NOMO-1 treated with dmso at 0.1 percent for 144 hours (cell line): ENCODE measurements around the gene GBF1.
"Not testable (repeated sequence)": the region's sequence is repeated elsewhere in the genome, so short reads cannot be mapped to it uniquely, and the experiment has no call there.

Experiments used
- DNase-seq: peaks from one replicate; lab custom pipeline; 2025; ENCODE audit not compliant: unreplicated experiment; lab: John Stamatoyannopoulos, UW

GBF1 gene

DNA sequence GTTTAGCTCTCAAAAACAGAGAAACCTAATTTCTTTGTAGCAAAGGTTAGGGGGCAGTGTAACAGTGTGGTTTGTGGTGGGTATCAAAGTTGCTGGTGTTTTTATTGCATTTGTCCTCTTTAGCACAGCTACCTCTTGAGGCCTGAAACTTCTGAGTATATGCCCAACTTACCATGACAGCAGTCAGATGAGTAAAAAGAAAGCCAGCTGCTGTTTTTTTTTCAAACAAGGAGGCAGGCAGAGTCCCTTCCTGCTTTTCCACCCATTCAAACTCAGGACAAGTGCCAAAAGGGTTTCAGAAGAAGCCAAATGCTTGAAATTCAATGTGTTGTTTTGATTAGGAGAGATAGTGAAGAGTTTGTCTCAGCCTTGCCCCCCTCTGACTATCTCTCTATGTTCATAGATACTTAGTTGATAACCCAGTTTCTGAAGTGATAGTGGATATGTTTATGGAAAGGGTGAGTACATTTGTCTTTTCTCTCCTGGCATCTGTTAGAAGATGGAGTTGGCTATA lies 23.1 kb downstream of the GBF1 start:
- no peak for DNase-seq

DNA sequence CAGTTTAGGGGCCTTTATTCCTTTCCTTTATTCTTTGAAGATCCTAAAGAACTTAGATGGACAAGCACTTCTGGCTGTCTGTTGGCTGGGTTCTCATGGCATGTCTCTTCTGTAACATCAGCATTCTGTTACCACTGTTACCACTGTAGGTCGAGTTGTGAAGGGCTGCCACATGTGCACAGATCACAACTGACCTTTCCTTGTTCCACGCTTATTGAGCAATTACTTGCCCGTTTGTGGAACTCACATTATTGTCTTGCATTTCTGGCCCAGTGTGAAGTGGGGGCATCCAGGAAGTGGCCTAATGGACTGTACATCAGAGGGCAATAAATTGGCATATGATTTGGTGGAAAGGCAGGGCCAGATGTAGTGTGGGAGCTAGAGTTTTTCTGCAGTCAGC lies 23.7 kb downstream of the GBF1 start:
- no peak for DNase-seq

DNA sequence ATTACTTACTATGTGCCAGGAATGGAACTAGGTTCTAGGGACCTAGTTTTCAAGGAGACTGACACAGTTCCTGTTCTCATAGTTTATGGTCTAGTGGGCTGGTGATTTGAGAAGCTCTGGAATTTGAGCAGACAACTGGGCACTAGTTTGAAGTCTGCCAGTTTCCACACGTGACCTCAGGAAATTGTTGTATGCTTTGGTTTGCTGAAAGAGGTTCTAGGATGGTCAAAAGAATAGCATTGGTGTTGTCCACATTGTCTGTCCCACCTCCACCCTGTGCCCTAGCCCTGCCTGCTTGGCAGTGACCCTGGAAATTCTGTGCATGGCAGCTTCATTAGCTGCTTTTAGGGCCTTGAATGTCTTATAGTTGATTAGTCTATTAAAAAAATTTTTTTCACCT lies 28.7 kb downstream of the GBF1 start:
- DNase-seq = no peak

DNA sequence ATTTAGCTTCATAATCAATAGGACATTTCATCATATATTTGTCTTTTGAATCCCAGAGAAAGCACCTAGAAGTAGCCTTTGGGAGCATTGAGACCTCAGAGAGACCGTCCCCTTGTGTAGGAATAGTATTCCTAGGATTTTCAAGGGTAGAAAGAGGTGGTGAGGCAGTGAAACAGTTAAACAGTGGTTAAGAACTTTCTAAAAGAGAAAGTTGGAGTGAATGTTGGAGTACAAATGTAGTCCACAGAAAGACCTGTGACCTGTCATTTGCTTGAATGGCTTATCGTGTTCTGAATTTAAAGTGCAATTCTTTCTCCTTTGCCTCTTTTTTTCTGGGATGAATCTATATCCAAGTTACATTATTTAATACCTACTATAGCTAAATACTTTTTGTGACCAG lies 30.0 kb downstream of the GBF1 start:
- DNase-seq = no peak

DNA sequence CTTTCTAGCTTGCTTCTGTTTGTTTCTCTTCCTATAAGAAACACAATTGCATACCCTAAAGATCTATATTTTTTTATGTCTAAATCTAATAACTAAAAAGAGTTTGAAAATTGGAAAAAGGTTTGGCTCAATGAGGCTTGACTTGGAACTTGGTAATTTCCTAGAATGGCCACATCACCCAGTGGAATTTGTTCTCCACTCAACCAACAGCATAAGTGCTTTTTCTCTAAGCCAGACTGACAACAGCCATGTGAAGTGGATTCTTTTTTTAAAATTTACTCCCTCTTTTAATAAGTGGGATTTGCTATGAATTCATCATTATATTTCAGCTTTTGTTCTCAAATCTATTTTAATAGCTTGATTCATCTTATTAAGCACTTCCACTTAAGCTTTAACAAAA lies 33.8 kb downstream of the GBF1 start:
- DNase-seq = no peak

DNA sequence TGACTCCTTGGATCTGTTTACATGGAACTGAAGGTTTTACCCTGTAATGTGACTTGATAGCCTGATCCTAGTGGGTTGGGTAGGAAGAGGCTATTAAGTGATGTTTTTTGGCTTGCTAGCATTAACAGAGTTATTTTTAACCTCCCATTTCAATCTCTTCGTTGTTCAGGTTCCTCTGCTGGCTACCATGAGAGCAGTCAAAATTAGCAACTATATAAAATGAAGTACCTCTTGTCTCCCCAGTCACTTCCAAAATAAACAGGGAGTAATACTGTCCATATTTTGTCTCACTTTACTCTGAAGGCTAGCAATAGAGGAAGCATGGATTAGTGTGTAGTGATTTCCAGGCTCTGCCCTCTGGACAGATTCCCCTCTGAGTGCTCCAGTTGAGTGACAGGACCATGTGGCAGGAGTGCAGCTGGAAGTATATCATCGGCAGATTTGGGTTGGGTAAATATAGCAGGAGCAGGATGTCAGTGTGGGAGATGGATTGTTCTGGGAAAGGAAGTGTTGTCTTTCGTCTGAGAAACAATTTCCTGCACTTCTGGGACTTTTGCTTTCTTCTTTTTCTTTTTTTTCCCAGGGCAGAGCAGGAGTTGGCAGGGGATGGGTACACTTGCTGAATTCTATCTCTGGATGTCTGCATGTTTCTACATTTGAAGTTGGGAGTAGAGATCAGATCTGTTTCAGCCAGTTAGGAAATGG lies 35.2 kb downstream of the GBF1 start:
- DNase-seq = no peak

DNA sequence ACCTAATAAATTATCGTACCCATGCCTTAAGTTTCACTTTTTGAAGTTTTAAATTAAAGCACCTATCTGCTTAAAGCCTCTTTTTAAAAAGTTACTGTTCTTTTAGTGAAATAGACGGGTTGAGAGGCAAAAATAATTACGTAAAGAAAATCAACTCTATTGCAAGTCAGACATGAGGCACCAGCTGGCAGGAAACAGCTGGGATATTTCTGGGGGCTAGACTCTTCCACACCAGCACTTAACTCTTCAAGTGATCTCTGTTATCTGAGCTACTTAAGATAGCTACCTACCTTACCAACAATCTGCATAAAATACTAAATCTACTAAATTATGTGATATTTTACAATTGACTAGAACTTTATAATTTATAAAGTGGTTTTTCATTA lies 35.8 kb downstream of the GBF1 start:
- DNase-seq = no peak

DNA sequence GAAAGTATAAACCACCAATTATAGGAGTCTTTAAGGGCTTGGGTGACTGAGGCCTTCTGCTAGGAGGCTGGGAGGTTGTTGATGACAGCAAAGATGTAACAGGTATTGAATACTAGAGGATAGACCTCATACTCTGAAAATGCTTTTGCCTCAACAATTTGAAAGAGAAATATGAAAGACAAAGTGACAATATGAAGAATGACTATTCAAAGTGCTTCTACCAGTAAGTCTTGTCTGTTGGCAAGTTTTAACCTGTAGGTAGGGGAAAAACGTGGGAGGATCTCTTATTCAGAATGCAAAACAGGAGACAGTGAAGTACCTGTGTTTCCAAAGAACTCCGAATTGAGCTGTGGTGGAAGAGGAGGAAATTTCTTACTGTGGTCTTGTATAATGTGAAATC lies 38.2 kb downstream of the GBF1 start:
- DNase-seq = no peak

DNA sequence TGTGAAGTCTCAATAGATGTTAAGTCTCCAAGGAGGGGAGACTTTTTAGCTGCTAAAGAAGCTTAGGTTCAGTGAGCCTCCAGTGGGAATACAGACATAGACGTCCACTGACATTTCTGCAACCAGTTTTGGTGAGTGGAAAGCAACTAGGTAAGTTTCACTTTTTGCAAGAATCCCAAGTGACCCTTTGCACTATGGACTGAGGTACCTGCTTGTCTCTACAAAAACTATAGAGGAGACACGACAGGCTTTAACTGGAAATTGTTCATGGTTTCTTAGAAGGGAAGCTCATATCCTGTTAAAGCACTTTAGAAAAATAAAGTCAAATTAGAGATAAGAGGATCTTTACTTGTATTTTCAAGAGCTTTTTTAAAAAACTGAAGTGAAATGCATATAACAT lies 38.6 kb downstream of the GBF1 start:
- no peak for DNase-seq

DNA sequence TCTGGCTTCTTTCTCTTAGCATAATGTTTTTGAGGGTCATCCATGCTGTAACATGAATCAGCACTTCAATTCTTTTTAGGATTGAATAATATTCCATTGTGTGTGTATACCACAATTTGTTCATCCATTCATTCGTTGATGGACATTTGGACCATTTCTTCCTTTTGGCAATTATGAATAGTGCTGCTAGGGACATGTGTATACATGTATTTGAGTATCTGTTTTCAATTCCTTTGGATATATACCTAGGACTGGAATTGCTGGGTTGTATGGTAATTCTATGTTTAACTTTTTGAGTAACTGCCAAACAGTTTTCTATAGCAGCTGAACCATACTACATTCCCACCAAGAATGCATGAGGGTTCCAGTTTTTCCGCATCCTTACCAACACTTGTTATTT lies 39.2 kb downstream of the GBF1 start:
- DNase-seq = no peak

DNA sequence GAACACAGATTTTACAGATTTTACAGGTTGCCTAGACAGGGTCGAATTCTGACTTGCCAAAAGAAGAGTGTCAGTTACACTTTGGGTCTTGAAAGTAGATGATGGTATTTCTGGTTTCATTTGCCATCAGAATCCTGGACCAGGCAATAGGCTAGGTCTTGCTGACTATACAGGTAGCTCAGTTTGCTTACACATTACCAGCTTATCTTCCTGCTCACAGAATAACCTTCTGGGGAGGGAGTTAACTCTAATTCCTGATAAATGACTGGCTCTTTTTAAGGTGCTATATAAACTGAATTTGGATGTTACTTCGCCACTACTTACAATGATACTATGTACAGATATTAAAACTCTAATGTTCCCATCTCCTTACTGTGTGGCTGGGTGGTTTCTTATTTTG lies 39.8 kb downstream of the GBF1 start:
- no peak for DNase-seq

DNA sequence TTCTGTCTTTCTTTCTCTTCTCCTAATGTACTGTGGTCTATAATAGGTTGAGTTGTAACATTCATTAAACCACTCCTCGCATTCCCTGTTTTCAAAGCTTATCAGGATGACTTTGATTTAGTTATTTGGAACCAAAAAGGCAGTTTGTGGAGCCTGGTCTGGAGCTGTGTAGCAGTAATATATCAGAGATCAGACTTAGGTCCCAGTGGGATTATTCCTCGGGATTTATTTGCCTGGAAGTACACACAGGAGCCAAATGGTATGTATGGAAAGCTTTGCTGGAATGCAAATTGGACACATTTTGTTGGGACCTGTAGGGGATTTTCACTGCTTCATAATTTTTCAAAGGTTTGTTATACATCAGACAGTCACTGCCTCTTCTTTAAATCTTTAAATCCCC lies 40.9 kb downstream of the GBF1 start:
- no peak for DNase-seq

DNA sequence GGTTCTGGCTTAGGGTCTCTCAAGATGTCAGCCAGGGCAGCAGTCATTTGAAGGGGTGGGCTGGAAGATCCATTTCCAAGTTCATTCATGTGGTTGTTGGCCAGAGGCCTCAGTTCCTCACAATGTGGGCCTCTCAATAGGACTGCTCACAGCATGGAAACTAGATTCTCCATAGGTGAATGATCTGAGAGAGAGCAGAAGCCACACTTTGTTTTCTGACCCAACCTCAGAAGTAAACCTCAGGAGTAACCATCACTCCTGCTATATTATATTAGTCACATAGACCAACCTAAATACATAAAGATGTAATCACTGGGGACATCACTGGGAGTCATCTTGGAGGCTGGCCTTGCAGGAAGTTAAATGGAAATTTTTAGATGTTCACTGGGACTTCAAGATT lies 42.2 kb downstream of the GBF1 start:
- no peak for DNase-seq

DNA sequence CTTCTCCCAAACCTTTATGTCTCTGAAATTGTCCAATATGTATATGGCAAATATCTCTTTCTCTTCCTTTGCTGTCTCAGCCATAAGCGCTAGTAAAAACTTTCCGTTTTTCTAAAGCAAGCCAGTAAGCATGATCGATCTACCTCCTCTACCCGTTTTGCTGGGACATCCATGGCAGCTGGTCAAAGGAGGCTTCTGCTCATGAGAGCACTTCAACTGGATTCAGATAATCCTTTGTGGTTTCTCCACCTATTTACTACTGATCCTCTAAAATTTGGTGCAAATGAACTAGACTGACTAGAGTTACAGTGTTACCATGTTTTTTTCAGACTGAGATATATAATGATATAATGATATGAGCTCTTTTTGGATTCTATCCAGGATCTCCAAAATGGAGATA lies 42.7 kb downstream of the GBF1 start:
- DNase-seq = no peak

DNA sequence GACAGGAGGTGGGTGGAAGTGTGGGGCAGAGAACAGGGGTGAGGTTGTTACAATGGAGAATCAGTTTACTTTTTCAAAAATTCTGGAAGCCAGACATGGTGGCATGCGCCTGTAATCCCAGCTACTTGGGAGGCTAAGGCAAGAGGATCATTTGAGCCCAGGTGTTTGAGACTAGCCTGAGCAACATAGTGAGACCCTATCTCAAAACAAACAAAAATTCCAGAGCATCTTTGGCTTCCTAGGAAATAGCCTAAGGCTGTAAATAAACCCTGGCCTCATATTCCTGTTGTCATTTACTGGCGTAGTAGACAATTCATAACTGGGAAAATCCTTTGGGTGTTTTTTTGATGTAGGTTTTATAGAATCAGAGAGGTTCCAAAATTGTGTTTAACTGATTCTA lies 44.0 kb downstream of the GBF1 start:
- DNase-seq = no peak

DNA sequence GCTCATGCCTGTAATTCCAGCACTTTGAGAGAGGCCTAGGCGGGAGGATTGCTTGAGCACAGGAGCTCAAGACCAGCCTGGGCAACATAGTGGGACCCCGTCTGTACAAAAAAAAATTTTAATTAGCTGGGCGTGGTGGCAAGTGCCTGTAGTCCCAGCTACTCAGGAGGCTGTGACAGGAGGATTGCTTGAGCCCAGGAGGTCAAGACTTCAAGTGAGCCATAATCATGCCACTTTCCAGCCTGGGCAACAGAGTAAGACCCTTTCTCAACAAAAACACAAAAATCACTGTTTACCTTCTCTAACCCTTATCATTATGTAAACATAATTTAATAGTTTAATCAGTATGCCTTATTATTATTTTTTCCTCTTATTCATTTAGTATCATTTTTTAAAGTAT lies 44.5 kb downstream of the GBF1 start:
- no peak for DNase-seq

DNA sequence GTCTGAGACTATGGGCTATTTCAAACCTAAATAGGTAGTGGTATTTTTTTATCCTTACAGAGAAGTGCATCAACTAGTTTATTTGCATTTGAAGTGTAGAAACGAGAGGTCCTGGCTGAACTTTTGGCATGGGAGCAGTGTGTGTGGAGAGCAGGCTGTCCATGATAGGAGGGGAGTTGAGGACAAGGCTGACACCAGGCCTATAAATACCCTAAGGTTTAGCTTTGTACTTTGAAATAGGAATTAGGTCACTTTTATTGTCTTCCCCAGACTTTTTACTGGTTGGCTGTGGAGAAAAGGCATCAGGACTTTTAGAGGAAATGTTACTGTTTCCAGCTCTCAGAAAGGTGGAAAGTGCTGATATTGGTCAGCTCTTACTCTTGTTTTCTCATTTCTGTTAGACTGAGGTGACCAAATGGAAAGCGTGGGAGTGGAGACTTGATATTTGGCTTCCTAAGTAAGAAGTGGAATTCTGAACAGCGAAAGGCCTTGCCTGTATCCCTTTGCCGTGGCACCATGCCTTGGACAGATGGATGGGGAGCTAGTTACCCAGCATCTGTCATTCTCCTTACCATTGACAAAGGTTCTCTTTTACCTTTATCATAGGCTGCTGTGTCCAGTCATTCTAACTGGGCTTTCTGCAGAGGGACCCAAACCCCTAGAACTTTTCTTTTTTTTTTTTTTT lies 46.0 kb downstream of the GBF1 start:
- DNase-seq = no peak

DNA sequence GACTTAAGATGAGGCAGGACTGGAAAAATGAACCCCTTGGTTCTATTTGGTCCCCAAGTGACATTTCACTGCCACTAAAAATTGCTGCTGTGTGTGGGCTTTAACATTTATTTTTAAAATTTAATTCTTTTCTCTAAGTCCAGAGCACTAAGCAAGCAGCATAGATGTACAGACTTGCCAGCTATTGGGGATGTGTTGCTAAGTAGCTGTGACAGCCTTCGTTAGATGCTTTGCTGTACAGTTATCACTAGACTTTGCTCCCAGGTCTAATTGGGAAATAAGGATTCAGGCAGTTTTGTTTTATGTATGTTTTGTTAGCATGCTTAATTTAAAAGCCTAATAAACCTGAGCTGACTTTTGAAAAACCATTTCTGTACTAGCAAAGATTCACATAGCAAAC lies 51.8 kb downstream of the GBF1 start:
- DNase-seq = no peak

DNA sequence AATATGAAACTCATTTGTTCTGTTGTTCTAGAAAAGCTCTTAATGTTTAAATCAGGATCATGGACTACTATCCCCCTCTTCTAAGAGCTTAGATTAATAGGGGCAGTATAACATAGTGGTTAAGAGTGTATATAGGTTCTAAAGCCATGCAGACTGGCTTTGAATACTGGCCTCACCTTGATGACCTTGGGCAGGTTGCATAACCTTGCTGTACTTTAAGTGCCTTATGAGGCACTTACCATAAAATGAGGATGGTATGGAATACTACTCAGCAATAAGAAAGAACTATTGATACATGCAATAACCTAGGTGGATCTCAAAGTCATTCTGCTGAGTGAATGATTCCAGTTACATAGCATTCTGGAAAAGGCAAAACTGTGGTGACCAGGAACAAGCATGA lies 53.6 kb downstream of the GBF1 start:
- DNase-seq = no peak

DNA sequence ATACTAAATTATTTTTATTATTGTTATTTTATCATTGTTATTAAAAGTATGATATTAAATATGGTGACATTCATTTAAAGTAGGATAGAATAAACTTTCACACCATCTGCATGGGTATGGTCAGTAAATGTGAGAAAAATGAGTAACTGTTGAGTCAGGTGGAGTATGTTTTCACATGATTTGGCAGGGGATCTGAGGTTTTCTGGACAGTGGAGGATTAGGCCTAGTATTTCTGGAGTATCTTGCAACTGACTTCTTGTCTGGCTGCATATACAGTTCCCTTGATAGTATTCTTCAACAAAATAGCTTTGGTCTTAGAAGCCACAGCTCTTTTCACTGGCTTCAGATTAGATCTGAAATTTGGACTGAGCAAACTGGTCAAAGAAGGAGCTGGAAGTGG lies 54.5 kb downstream of the GBF1 start:
- no peak for DNase-seq

DNA sequence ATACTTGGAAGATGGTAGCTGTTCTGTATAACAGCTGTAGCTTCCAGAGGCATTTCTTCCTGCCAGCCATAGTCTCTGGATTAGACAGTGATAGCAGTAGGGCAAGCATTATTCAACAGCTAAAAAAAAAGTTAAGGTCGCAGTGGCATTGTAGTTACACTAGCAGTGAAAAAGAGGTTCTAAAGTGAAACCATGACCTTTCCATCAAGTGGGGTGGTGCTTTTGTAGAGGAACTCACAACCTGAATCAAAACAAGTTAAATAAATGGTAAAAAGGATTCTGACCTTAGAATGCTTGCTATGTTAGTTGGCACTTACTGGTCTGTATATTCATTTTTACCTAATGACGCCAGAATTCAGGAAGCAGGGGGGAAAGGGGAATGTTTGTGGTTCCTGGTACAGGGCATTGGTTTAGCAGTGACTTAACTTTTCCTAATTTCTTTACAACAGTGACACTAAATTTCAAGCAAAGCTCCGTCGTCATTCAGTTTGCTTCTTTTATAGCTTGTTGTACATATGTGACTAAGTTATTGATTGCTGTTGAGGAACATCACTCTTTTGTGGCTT lies 55.0 kb downstream of the GBF1 start:
- DNase-seq = no peak

DNA sequence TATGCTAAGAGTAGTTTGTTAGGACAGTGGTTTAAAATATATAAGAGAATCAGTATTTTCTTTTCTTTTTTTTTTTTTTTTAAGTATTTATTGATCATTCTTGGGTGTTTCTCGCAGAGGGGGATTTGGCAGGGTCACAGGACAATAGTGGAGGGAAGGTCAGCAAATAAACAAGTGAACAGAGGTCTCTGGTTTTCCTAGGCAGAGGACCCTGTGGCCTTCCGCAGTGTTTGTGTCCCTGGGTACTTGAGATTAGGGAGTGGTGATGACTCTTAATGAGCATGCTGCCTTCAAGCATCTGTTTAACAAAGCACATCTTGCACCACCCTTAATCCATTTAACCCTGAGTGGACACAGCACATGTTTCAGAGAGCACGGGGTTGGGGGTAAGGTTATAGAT lies 55.6 kb downstream of the GBF1 start:
- DNase-seq = not testable (repeated sequence)

DNA sequence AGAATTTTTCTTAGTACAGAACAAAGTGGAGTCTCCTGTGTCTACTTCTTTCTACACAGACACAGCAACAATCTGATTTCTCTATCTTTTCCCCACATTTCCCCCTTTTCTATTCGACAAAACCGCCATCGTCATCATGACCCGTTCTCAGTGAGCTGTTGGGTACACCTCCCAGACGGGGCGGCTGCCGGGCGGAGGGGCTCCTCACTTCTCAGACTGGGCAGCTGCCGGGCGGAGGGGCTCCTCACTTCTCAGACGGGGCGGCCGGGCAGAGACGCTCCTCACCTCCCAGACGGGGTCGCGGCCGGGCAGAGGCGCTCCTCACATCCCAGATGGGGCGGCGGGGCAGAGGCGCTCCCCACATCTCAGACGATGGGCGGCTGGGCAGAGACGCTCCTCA lies 56.0 kb downstream of the GBF1 start:
- not testable (repeated sequence) for DNase-seq
